Esophagus squamous epithelium (tissue), 5 donors: ENCODE data around the gene HPCAL4. TPM values are rescaled to one million over a fixed set of nuclear protein-coding genes. Genes with fewer than 3 reads are reported as not detected.

Experiments
- DNase-seq: peaks from one replicate; lab custom pipeline; 2025; lab: John Stamatoyannopoulos, UW
- H3K27ac ChIP-seq, 4 donors: fragments of 200-600 bp; sonication (generic); one replicate each; pipeline ENCODE4 v1.5.1; 2016 to 2019; ENCODE audit warnings: mild to moderate bottlenecking in 1 of 4
- H3K27me3 ChIP-seq, 4 donors: fragments of 200-600 bp; sonication (generic); 1 replicate in 3 of 4; 2 replicates in 1 of 4; pipeline versions ENCODE4 v1.5.1 to v1.6.0; 2017 to 2021; ENCODE audit warnings: antibody characterized with exemption in 1 of 4
- H3K36me3 ChIP-seq, 3 donors: fragments of 200-600 bp; sonication (generic); one replicate each; pipeline ENCODE4 v1.5.1; 2016 to 2019
- H3K4me1 ChIP-seq, 3 donors: fragments of 200-600 bp; sonication (generic); one replicate each; pipeline ENCODE4 v1.5.1; 2017 to 2019
- H3K4me3 ChIP-seq, 4 donors: fragments of 200-600 bp; sonication (generic); 1 replicate in 3 of 4; 2 replicates in 1 of 4; pipeline ENCODE4 v1.5.1; 2016 to 2019; ENCODE audit warnings: mild to moderate bottlenecking in 2 of 4, moderate library complexity in 1 of 4
- H3K9me3 ChIP-seq, 3 donors: fragments of 200-600 bp; sonication (generic); one replicate each; pipeline ENCODE4 v1.5.1; 2016 to 2019
- POLR2A ChIP-seq, 4 donors: fragments of 450-650 bp; IDR thresholded peaks; one replicate each; pipeline ENCODE4 v1.6.1; 2017; ENCODE audit warnings: antibody characterized with exemption in 4 of 4, mild to moderate bottlenecking in 4 of 4, moderate library complexity in 3 of 4
- WGBS, 2 donors: methylation state at CpG; one replicate each; pipeline ENCODE4 v1.1.5; 2018; 5-methylcytosine and 5-hydroxymethylcytosine counted together
- intact Hi-C: fragments of 100-400 bp; cut with DNase I; formaldehyde crosslinking; loops from one replicate; pipeline ENCODE4 v1.15.0; 2022
- total RNA-seq, 4 donors: library from RNA; depleted of rRNA; stranded (reverse); fragments of >200 nt; gene quantifications; one replicate each; pipeline ENCODE4 v1.1.0, GENCODE V29; 2016
- TF ChIP-seq, protein P1 (sequence below), 6 experiments: fragments of 450-650 bp in 4 of 6; fragments of 200-600 bp in 2 of 6; sonication (generic) in 2 of 6; IDR thresholded peaks; one replicate each; pipeline ENCODE4 v1.5.1; 2016 to 2019; ENCODE audit warnings: antibody characterized with exemption in 6 of 6, mild to moderate bottlenecking in 4 of 6, moderate library complexity in 4 of 6
- donor health status: DM: yes; HTN: yes; CAD: no.

Gene HPCAL4
- total RNA-seq, 4 donors from 2014 or later = 0.19 to 0.41 TPM; not detected in 2

DNA sequence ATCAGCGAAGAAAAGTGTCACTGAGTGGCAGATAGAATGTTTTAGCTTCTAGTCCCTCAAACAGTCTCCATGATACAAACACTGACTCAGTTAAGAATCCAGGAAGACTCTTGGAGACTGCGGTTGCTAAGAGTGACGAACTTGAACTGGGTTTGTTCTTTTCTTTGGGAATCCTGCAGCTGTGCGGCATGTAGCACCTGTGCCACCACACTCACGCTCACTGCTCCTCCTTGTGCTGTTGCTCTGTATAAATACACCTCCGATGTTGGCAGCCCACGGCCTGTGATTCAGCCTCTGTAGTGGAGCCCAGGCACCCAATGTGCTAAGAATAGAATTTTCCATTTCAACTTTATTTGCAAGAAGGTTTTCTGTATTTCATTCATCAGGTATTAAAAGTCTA, 41.9 kb upstream of the HPCAL4 start:
- Histone ChIP-seq H3K9me3 (no peaks in the 10 kb centered on the region), H3K4me3 (no peak overlapping the region), H3K27ac (no peak overlapping the region), H3K27me3 (peaks cover 0 to 70% (median under 1%) of the 10 kb centered on the region in 4 donors), H3K36me3 (no peaks in the 10 kb centered on the region), H3K4me1 (peaks cover 0 to 1% (median 0%) of the 10 kb centered on the region in 3 donors)
- no peak for DNase-seq
- TF ChIP-seq POLR2A (IDR thresholded peaks at IDR 0.05) = no peak
- TF ChIP-seq, protein P1, sequence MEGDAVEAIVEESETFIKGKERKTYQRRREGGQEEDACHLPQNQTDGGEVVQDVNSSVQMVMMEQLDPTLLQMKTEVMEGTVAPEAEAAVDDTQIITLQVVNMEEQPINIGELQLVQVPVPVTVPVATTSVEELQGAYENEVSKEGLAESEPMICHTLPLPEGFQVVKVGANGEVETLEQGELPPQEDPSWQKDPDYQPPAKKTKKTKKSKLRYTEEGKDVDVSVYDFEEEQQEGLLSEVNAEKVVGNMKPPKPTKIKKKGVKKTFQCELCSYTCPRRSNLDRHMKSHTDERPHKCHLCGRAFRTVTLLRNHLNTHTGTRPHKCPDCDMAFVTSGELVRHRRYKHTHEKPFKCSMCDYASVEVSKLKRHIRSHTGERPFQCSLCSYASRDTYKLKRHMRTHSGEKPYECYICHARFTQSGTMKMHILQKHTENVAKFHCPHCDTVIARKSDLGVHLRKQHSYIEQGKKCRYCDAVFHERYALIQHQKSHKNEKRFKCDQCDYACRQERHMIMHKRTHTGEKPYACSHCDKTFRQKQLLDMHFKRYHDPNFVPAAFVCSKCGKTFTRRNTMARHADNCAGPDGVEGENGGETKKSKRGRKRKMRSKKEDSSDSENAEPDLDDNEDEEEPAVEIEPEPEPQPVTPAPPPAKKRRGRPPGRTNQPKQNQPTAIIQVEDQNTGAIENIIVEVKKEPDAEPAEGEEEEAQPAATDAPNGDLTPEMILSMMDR (IDR thresholded peaks at IDR 0.05) = no peak
- intact Hi-C loops = no loop called here
- 25 to 54% methylated on average over 7 of the region's 7 CpGs for WGBS, 2 donors

DNA sequence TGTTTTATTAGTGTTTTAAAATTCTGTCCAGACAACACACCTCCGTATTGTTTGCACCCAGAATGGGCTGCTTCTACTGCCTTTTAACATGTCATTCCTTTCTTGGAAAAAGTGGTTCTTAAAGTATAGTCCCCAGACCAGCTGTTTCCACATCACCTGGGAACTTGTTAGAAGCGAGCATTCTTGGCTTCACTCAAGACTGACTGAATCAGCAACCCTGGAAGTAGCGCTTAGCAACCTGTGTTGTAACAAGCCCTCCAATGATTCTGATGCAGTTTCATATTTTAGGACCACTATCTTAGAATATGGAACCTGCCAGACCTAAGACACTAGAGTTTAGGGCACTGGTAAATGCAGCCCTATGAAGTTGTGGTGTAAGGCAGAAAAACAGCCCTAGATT, 41.5 kb upstream of the HPCAL4 start:
- H3K4me3 ChIP-seq = no peak overlapping the region
- 60 to 63% methylated on average over 3 of the region's 3 CpGs for WGBS, 2 donors
- no peak for TF ChIP-seq POLR2A (IDR thresholded peaks at IDR 0.05)
- TF ChIP-seq, protein P1 (IDR thresholded peaks at IDR 0.05) = no peak
- peaks cover 0 to 75% (median 3%) of the 10 kb centered on the region in 4 donors for H3K27me3 ChIP-seq
- no peaks in the 10 kb centered on the region for H3K36me3 ChIP-seq
- H3K27ac ChIP-seq = no peak overlapping the region
- H3K4me1 ChIP-seq = no peaks in the 10 kb centered on the region
- DNase-seq = no peak
- no peaks in the 10 kb centered on the region for H3K9me3 ChIP-seq
- intact Hi-C loops = no loop called here

DNA sequence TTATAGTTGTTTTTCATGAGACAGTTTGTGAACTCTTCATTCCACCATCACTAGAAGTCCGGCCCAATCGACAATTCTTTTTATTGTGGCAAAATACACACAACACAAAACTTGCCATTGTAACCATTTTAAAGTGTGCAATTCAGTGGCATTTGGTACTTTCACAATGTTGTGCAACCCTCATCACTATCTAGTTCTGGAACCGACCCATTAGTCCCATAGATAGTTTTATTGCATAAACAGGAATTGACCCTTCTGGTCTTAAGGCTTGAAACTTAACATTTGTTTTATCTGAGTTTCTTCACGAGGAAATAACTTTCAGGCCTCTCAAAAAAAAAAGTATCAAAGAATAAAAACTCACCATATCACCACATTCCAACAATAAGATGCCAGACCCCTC, 38.6 kb upstream of the HPCAL4 start:
- H3K36me3 ChIP-seq = no peaks in the 10 kb centered on the region
- peaks cover 0 to 91% (median 6%) of the 10 kb centered on the region in 4 donors for H3K27me3 ChIP-seq
- 55 to 69% methylated on average over 3 to 4 of the region's 4 CpGs for WGBS, 2 donors
- DNase-seq = no peak
- H3K27ac ChIP-seq = no peak overlapping the region
- H3K4me3 ChIP-seq = no peak overlapping the region
- no peak for TF ChIP-seq POLR2A (IDR thresholded peaks at IDR 0.05)
- TF ChIP-seq, protein P1 (IDR thresholded peaks at IDR 0.05) = no peak
- intact Hi-C loops = loop anchor here (10.0 kb wide), 1 partner anchor 125 kb away; no protein-coding TSS in a partner anchor
- H3K9me3 ChIP-seq = no peaks in the 10 kb centered on the region
- H3K4me1 ChIP-seq = no peaks in the 10 kb centered on the region

DNA sequence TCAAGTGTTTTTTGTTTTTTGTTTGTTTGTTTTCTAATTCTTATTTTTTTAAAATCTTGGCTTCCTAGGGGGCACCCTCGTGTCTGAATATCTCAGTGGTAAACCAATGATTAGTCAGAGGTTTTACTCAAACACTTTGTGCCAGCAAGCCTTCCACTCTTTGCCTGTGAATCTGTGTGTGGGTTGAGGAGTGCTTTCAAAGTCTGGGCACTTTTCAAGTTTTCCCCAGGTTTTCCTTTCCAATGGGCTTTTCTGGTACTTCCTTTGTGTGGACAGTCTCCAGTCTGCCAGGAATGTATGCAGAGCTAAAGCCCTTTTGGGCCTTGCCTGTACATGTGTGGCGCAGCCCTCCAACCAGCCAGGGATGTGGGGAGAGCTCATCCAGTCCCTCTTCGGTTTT, 37.8 kb upstream of the HPCAL4 start:
- H3K27ac ChIP-seq = no peak overlapping the region
- no peak overlapping the region for H3K4me3 ChIP-seq
- H3K9me3 ChIP-seq = no peaks in the 10 kb centered on the region
- H3K27me3 ChIP-seq = peaks cover 0 to 91% (median 6%) of the 10 kb centered on the region in 4 donors
- intact Hi-C loops = loop anchor here (10.0 kb wide), 1 partner anchor 124 kb away; no protein-coding TSS in a partner anchor
- no peaks in the 10 kb centered on the region for H3K4me1 ChIP-seq
- WGBS, 2 donors = 31 to 44% methylated on average over 3 of the region's 3 CpGs
- TF ChIP-seq POLR2A (IDR thresholded peaks at IDR 0.05) = no peak
- TF ChIP-seq, protein P1 (IDR thresholded peaks at IDR 0.05) = no peak
- H3K36me3 ChIP-seq = no peaks in the 10 kb centered on the region
- DNase-seq = no peak

DNA sequence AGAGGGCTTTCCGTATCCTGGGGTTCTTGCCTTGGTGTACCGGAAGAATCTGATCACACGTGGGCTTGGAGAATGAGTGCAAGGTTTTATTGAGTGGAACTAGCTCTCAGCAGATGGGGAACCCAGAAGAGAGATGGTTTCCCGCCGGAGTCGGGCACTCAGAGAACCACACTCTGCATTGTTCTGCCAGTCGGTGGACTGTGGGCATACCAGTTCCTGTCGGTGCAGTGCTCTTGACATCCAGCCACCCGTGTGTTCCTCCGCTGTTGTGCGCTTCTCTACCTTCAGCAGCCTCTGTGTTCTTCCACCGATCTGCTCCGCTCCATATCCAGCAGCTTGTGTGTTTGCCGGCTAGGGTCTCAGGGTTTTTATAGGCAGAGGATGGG, 36.7 kb upstream of the HPCAL4 start:
- TF ChIP-seq POLR2A (IDR thresholded peaks at IDR 0.05) = no peak
- TF ChIP-seq, protein P1 (IDR thresholded peaks at IDR 0.05) = no peak
- intact Hi-C loops = loop anchor here (10.0 kb wide), 1 partner anchor 123 kb away; no protein-coding TSS in a partner anchor
- Histone ChIP-seq H3K27me3 (peaks cover 0 to 81% (median 6%) of the 10 kb centered on the region in 4 donors), H3K4me1 (no peaks in the 10 kb centered on the region), H3K27ac (no peak overlapping the region), H3K4me3 (no peak overlapping the region), H3K9me3 (no peaks in the 10 kb centered on the region), H3K36me3 (no peaks in the 10 kb centered on the region)
- 74 to 79% methylated on average over 4 to 10 of the region's 14 CpGs for WGBS, 2 donors
- DNase-seq = no peak
